D721Med (cell line): Measurements from ENCODE around the gene TSR3.

ENCODE experiments used
- DNase-seq: peaks from one replicate; pipeline ENCODE4 v3.0.0; 2011; ENCODE audit warnings: low spot score; ENCODE audit not compliant: insufficient read length
- FAIRE-seq: peaks from 2 replicates; lab custom pipeline; 2011; peaks lifted over from hg19 to GRCh38; lab: Jason Lieb, UNC
- CTCF ChIP-seq: IDR thresholded peaks from 2 replicates; pipeline ENCODE4 v1.5.1; 2012; ENCODE audit warnings: mild to moderate bottlenecking, control low read depth; ENCODE audit not compliant: insufficient read depth; ENCODE audit errors: missing control alignments

TSR3 gene

GRCh38 chr16:1305823-1306222 lies 45.9 kb downstream of the TSR3 start:
- DNase-seq (no peak), FAIRE-seq (no peak)
- TF ChIP-seq CTCF, result no peak

GRCh38 chr16:1301562-1301961 lies 50.1 kb downstream of the TSR3 start:
- no peak for FAIRE-seq
- no peak for DNase-seq
- no peak for TF ChIP-seq CTCF

GRCh38 chr16:1300664-1301476 lies 50.8 kb downstream of the TSR3 start:
- no peak for FAIRE-seq
- peak; percentile 94 for DNase-seq
- TF ChIP-seq CTCF, result peak; percentile 50

- DNase-seq, result no peak
- TF ChIP-seq CTCF, result no peak
- FAIRE-seq, result no peak
Measured at GRCh38 chr16:1299868-1300203, 51.8 kb downstream of the TSR3 start.
